Stimulated activated CD4-positive, alpha-beta T cell treated with anti-CD3 and anti-CD28 coated beads, Interleukin-4, amount 100 ng/mL, for 48 hours (primary cell): Measurements from ENCODE around the gene PTGR1.

Experiments
- DNase-seq, 2 donors: peaks; one replicate each; pipeline ENCODE4 v3.0.0-alpha.2; 2020; ENCODE audit warnings: low read depth in 2 of 2

The PTGR1 gene

GRCh38 chr9:111542497-111543254 lies 56.8 kb downstream of the PTGR1 start:
- DNase-seq = no peak

GRCh38 chr9:111533099-111533790 lies 66.2 kb downstream of the PTGR1 start:
- no peak for DNase-seq

GRCh38 chr9:111531716-111532115 lies 67.7 kb downstream of the PTGR1 start:
- DNase-seq = no peak

DNA sequence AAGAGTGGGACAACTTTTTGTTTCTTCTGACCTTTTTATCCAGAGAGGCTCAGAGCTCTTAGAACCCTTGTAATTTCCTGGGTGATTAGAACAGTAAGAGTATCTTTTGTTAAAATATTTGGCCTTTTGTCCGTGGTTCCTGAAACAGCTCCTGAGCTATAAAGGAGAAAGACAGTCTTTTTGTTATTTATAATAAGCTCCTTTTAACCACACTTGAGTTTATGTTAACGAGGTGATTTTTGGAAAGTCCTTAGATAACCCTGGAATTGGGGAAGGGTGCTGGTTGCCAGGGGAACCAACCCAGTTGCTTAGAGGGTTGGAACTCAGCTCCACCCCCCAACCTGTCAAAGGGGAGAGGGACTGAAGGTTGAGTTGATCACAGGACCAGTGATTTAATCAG lies 69.7 kb downstream of the PTGR1 start:
- no peak for DNase-seq

DNA sequence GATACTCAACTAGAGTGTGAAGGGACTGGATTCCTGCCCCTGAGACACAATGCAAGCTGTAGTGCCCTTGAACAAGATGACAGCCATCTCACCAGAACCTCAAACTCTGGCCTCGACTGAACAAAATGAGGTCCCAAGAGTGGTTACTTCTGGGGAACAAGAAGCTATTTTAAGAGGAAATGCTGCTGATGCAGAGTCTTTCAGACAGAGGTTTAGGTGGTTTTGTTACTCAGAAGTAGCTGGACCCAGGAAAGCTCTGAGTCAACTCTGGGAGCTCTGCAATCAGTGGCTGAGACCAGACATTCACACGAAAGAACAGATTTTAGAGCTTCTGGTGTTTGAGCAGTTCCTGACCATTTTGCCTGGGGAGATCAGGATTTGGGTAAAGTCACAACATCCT lies 72.1 kb downstream of the PTGR1 start:
- DNase-seq = no peak

DNA sequence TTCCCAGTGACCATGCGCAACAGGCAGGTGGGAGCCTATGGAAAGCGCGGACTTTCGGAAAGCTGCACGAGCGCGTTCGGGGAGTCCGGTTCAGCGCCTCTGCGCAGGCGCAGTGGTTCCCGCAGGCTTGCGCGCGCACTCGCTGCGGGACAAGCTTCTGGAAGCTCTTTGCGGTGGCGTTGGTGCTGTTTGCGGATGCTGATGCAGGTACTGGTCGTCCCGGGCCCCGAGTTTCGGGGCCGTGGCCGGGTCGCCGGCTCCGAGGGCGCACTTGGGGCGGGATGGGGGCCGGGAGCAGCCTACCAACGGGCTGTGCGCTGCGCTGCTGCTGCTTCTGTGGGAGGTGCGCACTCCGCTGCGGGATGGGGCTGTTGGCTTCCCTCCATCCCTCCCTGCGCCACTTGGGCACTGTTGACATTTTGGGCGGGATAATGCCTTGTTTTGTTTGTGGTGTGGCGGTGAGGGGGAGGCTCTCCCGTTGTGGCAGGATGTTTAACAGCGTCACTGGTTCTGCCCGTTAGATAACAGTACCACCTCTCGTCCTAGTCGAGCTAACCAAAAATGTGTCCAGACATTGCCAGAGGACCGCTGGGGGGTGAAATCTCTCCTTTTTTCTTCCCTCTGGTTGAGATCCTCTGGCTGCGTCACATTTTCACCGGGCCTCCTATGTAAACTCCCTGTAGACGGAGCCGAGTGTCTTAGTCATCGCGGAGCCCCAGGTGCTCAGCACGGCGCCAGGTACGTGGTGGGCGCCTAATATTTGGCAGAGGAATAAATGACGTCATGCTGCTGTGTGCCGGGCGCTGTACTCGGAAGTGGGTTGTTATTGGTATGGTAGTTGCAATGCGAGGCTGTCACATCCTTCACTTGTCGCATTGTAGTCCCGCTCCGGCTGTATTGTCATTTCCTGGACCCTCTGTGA lies 74.1 kb downstream of the PTGR1 start, which contains the start of gene ZNF483:
TSS of gene ZNF483 (plus strand) at position 124 of the 922 bp plus-strand sequence. CDS start 2,217 bp downstream, outside the sequence.
- DNase-seq = peak; percentile 57

GRCh38 chr9:111524731-111525055 lies 74.8 kb downstream of the PTGR1 start:
- DNase-seq = no peak

GRCh38 chr9:111516061-111516465 lies 83.4 kb downstream of the PTGR1 start:
- DNase-seq = no peak

- no peak for DNase-seq
Observed at GRCh38 chr9:111514967-111515366, 84.5 kb downstream of the PTGR1 start.
